GM12878 (cell line): ENCODE measurements around the gene MEGF11. TPM values are rescaled to one million over a fixed set of nuclear protein-coding genes. Genes with fewer than 3 reads are reported as not detected.

Experiments
- ATAC-seq: fragments of 200-7000 bp; cut with Tn5 transposase; 3 replicates; pipeline ENCODE4 v1.9.1; 2020; ENCODE audit warnings: mild to moderate bottlenecking, moderate library complexity
- BruUV-seq: library from RNA; stranded (reverse); fragments of 400-500 nt; replicated peaks from 2 replicates; lab custom pipeline; 2021; lab: Mats Ljungman, UMichigan
- CTCF ChIA-PET: fragments of 300-600 bp; sonication (Branson Sonifier 250); formaldehyde crosslinking; extraction: SDS; loops from one replicate; lab custom pipeline; 2021; ENCODE audit warnings: inconsistent platforms; lab: Yijun Ruan, JAX
- POLR2A ChIA-PET: fragments of 350-600 bp; formaldehyde crosslinking; extraction: SDS; loops from one replicate; lab custom pipeline; 2021; ENCODE audit warnings: inconsistent platforms; lab: Charles Lee
- RAD21 ChIA-PET: fragments of 300-600 bp; sonication (Branson Sonifier 250); formaldehyde crosslinking; loops from one replicate; lab custom pipeline; 2023; ENCODE audit warnings: antibody characterized with exemption; ENCODE audit not compliant: unreplicated experiment; lab: Charles Lee
- SMC1A ChIA-PET: fragments of 300-600 bp; sonication (Branson Sonifier 250); formaldehyde crosslinking; loops from one replicate; lab custom pipeline; 2023; ENCODE audit not compliant: unreplicated experiment, uncharacterized antibody; lab: Charles Lee
- DNase-seq: peaks from one replicate; pipeline ENCODE4 v3.0.0-alpha.2; 2011; ENCODE audit warnings: low read depth, low spot score
- FAIRE-seq: peaks from 3 replicates; lab custom pipeline; 2011; peaks lifted over from hg19 to GRCh38; lab: Jason Lieb, UNC
- H2AFZ ChIP-seq: 2 replicates; pipeline ENCODE4 v1.6.0; 2011; ENCODE audit warnings: low read depth, low read length, control low read depth; ENCODE audit not compliant: control insufficient read depth
- H3K27ac ChIP-seq: 2 replicates; pipeline ENCODE4 v1.5.1; 2011; ENCODE audit warnings: control low read depth; ENCODE audit not compliant: control insufficient read depth, insufficient read depth
- H3K27me3 ChIP-seq, 2 experiments: replicated peaks in 1 of 2; 2 replicates each; pipeline versions ENCODE4 v1.6.0 to v1.6.1; 2011; ENCODE audit warnings: low read length in 1 of 2; ENCODE audit not compliant: control insufficient read depth in 2 of 2, insufficient read depth in 2 of 2
- H3K36me3 ChIP-seq, 2 experiments: 2 replicates each; pipeline ENCODE4 v1.5.1; 2011; ENCODE audit warnings: low read length in 1 of 2; ENCODE audit not compliant: control insufficient read depth in 2 of 2, insufficient read depth in 2 of 2
- H3K4me1 ChIP-seq: 2 replicates; pipeline ENCODE4 v1.6.1; 2011; ENCODE audit warnings: mild to moderate bottlenecking, low read length, moderate library complexity, mixed read lengths; ENCODE audit not compliant: control insufficient read depth, insufficient read depth
- H3K4me2 ChIP-seq: 2 replicates; pipeline ENCODE4 v1.6.0; 2011; ENCODE audit warnings: control low read depth; ENCODE audit not compliant: control insufficient read depth, insufficient read depth
- H3K4me3 ChIP-seq: fragments of 200-600 bp; sonication (generic); 2 replicates; pipeline ENCODE4 v1.5.1; 2016
- H3K79me2 ChIP-seq: 2 replicates; pipeline ENCODE4 v1.6.0; 2011; ENCODE audit warnings: low read length; ENCODE audit not compliant: control insufficient read depth, insufficient read depth
- H3K9ac ChIP-seq: 2 replicates; pipeline ENCODE4 v1.8.0; 2011; ENCODE audit warnings: low read length, control low read depth, mixed read lengths; ENCODE audit not compliant: control insufficient read depth, insufficient read depth
- H3K9me3 ChIP-seq: replicated peaks from 3 replicates; pipeline ENCODE4 v1.5.1; 2011; ENCODE audit warnings: mild to moderate bottlenecking, low read length; ENCODE audit not compliant: control insufficient read depth, insufficient read depth
- H4K20me1 ChIP-seq: 2 replicates; pipeline ENCODE4 v1.6.0; 2011; ENCODE audit not compliant: control insufficient read depth, insufficient read depth
- BCL11A ChIP-seq: IDR thresholded peaks from 2 replicates; pipeline ENCODE4 v1.6.1; 2011; ENCODE audit warnings: low read depth, low read length
- BCLAF1 ChIP-seq: fragments of 450-650 bp; IDR thresholded peaks from 2 replicates; pipeline ENCODE4 v1.6.1; 2017; ENCODE audit warnings: antibody characterized with exemption, mild to moderate bottlenecking, moderate library complexity
- CHD1 ChIP-seq: IDR thresholded peaks from 2 replicates; pipeline ENCODE4 v1.6.1; 2012; ENCODE audit warnings: low read depth, low read length, improper control_type of control experiment
- CUX1 ChIP-seq: IDR thresholded peaks from 2 replicates; pipeline ENCODE4 v1.6.1; 2012; ENCODE audit warnings: improper control_type of control experiment, low read depth, low read length; ENCODE audit not compliant: insufficient replicate concordance
- IKZF2 ChIP-seq, 2 experiments: fragments of 450-650 bp; IDR thresholded peaks; 2 replicates each; pipeline ENCODE4 v1.6.1; 2017; ENCODE audit warnings: mild to moderate bottlenecking in 2 of 2, moderate library complexity in 2 of 2
- IRF4 ChIP-seq: IDR thresholded peaks from 2 replicates; pipeline ENCODE4 v1.6.1; 2011; ENCODE audit warnings: low read depth, low read length
- MTA2 ChIP-seq: fragments of 450-650 bp; IDR thresholded peaks from 2 replicates; pipeline ENCODE4 v1.6.1; 2016; ENCODE audit warnings: low read depth, mild to moderate bottlenecking, moderate library complexity
- NFXL1 ChIP-seq: fragments of 450-650 bp; IDR thresholded peaks from 2 replicates; pipeline ENCODE4 v1.6.1; 2017; ENCODE audit warnings: antibody characterized with exemption, mild to moderate bottlenecking, borderline replicate concordance
- POLR2A ChIP-seq: IDR thresholded peaks from 2 replicates; pipeline ENCODE4 v1.6.1; 2011; ENCODE audit warnings: low read depth, mild to moderate bottlenecking, low read length
- POLR2AphosphoS5 ChIP-seq: IDR thresholded peaks from 2 replicates; pipeline ENCODE4 v1.6.1; 2011; ENCODE audit warnings: mild to moderate bottlenecking, low read length, inconsistent platforms
- SREBF2 ChIP-seq: IDR thresholded peaks from 2 replicates; pipeline ENCODE4 v1.6.1; 2012; ENCODE audit warnings: mild to moderate bottlenecking, low read length
- SUPT20H ChIP-seq: IDR thresholded peaks from 2 replicates; pipeline ENCODE4 v1.6.1; 2011; ENCODE audit warnings: low read depth, mild to moderate bottlenecking, low read length, moderate library complexity, borderline replicate concordance; ENCODE audit not compliant: control insufficient read depth
- TARDBP ChIP-seq: IDR thresholded peaks from 2 replicates; pipeline ENCODE4 v1.6.1; 2016; ENCODE audit warnings: borderline replicate concordance
- TBL1XR1 ChIP-seq: IDR thresholded peaks from 2 replicates; pipeline ENCODE4 v1.6.1; 2012; ENCODE audit warnings: low read depth, low read length, improper control_type of control experiment
- USF1 ChIP-seq: IDR thresholded peaks from 2 replicates; pipeline ENCODE4 v1.6.1; 2011; ENCODE audit warnings: borderline replicate concordance, low read depth, mild to moderate bottlenecking, moderate library complexity, mixed read lengths, low read length; ENCODE audit not compliant: insufficient read depth; ENCODE audit errors: extremely low read length
- WGBS: methylation state at CpG from one replicate; pipeline ENCODE4 v1.1.6; 2016; ENCODE audit warnings: low lambda C conversion rate; ENCODE audit not compliant: insufficient replicate concordance, insufficient coverage; ENCODE audit errors: missing lambda C conversion rate; 5-methylcytosine and 5-hydroxymethylcytosine counted together
- in situ Hi-C: fragments of 300-500 bp; cut with MboI; formaldehyde crosslinking; loops from 9 replicates; pipeline ENCODE4 v1.14.3; 2018; ENCODE audit warnings: mixed read lengths
- intact Hi-C: fragments of 100-400 bp; cut with micrococcal nuclease; formaldehyde crosslinking; loops from one replicate; pipeline ENCODE4 v1.14.2; 2022; ENCODE audit not compliant: unreplicated experiment
- polyA plus RNA-seq, 11 experiments: library from polyadenylated mRNA; depleted of rRNA in 4 of 11; unstranded in 6 of 11; stranded (reverse) in 5 of 11; fragments of >200 nt; fragmentation: Nextera tagmentation in 4 of 11; fragmentation: Illumina TruSeq in 1 of 11; extraction: Ambion mirVana in 4 of 11; extraction: Trizol in 1 of 11; gene quantifications; 1 replicate in 1 of 11; 2 replicates in 10 of 11; pipeline versions ENCODE4 v1.2.1 to v1.2.3, GENCODE V29; 2011 to 2016; ENCODE audit warnings: inconsistent platforms in 2 of 11, missing spikeins in 2 of 11, low read depth in 1 of 11
- total RNA-seq, 4 experiments: library from RNA; depleted of rRNA in 3 of 4; stranded (reverse); fragments of >200 nt in 3 of 4; fragmentation: Illumina TruSeq in 1 of 4; extraction: Trizol in 1 of 4; gene quantifications; 2 replicates each; pipeline versions ENCODE4 v1.2.1 to v1.2.3, GENCODE V29; 2013 to 2021

Gene MEGF11
- total and polyA plus RNA-seq, 10 of the 15 experiments (the other 5 are each of a cell fraction or from before 2014, with no cell fraction given) = 0.03 to 1.7 (median 0.49) TPM

- no peak for TF ChIP-seq USF1
Observed at GRCh38 chr15:66195621-66196230, 57.8 kb downstream of the MEGF11 start (continued).

- Histone ChIP-seq H3K27ac (no peak overlapping the region), H3K79me2 (no peaks in the 10 kb centered on the region), H2AFZ (no peak overlapping the region), H3K4me2 (no peak overlapping the region), H3K9me3 (no peaks in the 10 kb centered on the region), H3K9ac (no peak overlapping the region), H3K36me3 (no peaks in the 10 kb centered on the region), H3K4me1 (no peaks in the 10 kb centered on the region), H4K20me1 (no peaks in the 10 kb centered on the region), H3K27me3 (no peaks in the 10 kb centered on the region), H3K4me3 (no peak overlapping the region)
- no peak for ATAC-seq
- in situ Hi-C loops = no loop called here
- ChIA-PET CTCF (interaction anchor here (0.8 to 1.4 kb wide), 5 partner anchors 84 to 291 kb away, joined by 3 to 5 read pairs (median 3); no protein-coding TSS in a partner anchor), SMC1A (interaction anchor here (1.1 kb wide), 1 partner anchor 305 kb away, joined by 4 read pairs; no protein-coding TSS in a partner anchor), RAD21 (interaction anchor here (4.4 kb wide), 1 partner anchor 276 kb away, joined by 18 read pairs; no protein-coding TSS in a partner anchor), POLR2A (no interaction called here)
- FAIRE-seq = no peak
- WGBS = 57% methylated on average over 3 of the region's 3 CpGs
- DNase-seq = no peak
- no TSS peak for BruUV-seq
- intact Hi-C loops = loop anchor here (5.0 kb wide), 1 partner anchor 186 kb away; no protein-coding TSS in a partner anchor
- TF ChIP-seq IKZF2 (IDR thresholded peaks at IDR 0.05) (no peak), NFXL1 (no peak), IRF4 (no peak), CHD1 (no peak), TARDBP (no peak), BCLAF1 (no peak), BCL11A (no peak), TBL1XR1 (no peak), MTA2 (no peak), POLR2AphosphoS5 (no peak), CUX1 (no peak), SUPT20H (no peak), SREBF2 (no peak), POLR2A (no peak)
Observed at GRCh38 chr15:66193066-66193465, 60.5 kb downstream of the MEGF11 start.
